ENCODE results near the gene RET. TPM values are rescaled to one million over a fixed set of nuclear protein-coding genes. Genes with fewer than 3 reads are reported as not detected.
"Not testable (repeated sequence)": the region's sequence is repeated elsewhere in the genome, so short reads cannot be mapped to it uniquely, and the experiment has no call there.

RET gene
- total and polyA plus RNA-seq, 2 donors from 2014 or later = 1.1 to 3.1 TPM

- no peaks in the 10 kb centered on the region for H3K4me1 ChIP-seq (ENCODE audit: control insufficient read depth in 2 of 3, insufficient read depth in 2 of 3, low read depth in 1 of 3, low read length in 3 of 3)
- DNase-seq = no peak
- intact Hi-C loops (cut with DNase I) = no loop called here
- H3K9ac ChIP-seq (ENCODE audit: low read length in 3 of 3) = no peak overlapping the region
- no peak overlapping the region for H3K4me3 ChIP-seq (ENCODE audit: low read length in 3 of 3)
- H3K27me3 ChIP-seq (ENCODE audit: control insufficient read depth, insufficient read depth, low read length) = no peaks in the 10 kb centered on the region
- TF ChIP-seq, protein P1, sequence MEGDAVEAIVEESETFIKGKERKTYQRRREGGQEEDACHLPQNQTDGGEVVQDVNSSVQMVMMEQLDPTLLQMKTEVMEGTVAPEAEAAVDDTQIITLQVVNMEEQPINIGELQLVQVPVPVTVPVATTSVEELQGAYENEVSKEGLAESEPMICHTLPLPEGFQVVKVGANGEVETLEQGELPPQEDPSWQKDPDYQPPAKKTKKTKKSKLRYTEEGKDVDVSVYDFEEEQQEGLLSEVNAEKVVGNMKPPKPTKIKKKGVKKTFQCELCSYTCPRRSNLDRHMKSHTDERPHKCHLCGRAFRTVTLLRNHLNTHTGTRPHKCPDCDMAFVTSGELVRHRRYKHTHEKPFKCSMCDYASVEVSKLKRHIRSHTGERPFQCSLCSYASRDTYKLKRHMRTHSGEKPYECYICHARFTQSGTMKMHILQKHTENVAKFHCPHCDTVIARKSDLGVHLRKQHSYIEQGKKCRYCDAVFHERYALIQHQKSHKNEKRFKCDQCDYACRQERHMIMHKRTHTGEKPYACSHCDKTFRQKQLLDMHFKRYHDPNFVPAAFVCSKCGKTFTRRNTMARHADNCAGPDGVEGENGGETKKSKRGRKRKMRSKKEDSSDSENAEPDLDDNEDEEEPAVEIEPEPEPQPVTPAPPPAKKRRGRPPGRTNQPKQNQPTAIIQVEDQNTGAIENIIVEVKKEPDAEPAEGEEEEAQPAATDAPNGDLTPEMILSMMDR (IDR thresholded peaks at IDR 0.05; ENCODE audit: borderline replicate concordance, extremely low read depth, insufficient read depth) = no peak
- peaks cover 0 to 7% (median 2%) of the 10 kb centered on the region in 3 donors for H3K9me3 ChIP-seq (ENCODE audit: control insufficient read depth in 2 of 3, insufficient read depth in 1 of 3, low read length in 3 of 3)
- no peak overlapping the region for H3K27ac ChIP-seq (ENCODE audit: low read depth in 2 of 2, low read length in 2 of 2)
- no peaks in the 10 kb centered on the region for H3K36me3 ChIP-seq (ENCODE audit: control insufficient read depth in 2 of 3, insufficient read depth in 3 of 3, low read length in 3 of 3)
- FAIRE-seq = no peak
These were observed 68.4 kb downstream of the RET start for GRCh38 chr10:43145311-43145710.

GRCh38 chr10:43145936-43146335 lies 69.1 kb downstream of the RET start:
- H3K9ac ChIP-seq (ENCODE audit: low read length in 3 of 3); FAIRE-seq; H3K36me3 ChIP-seq (ENCODE audit: control insufficient read depth in 2 of 3, insufficient read depth in 3 of 3, low read length in 3 of 3); H3K27ac ChIP-seq (ENCODE audit: low read depth in 2 of 2, low read length in 2 of 2); DNase-seq; H3K9me3 ChIP-seq (ENCODE audit: control insufficient read depth in 2 of 3, insufficient read depth in 1 of 3, low read length in 3 of 3); H3K4me3 ChIP-seq (ENCODE audit: low read length in 3 of 3); H3K27me3 ChIP-seq (ENCODE audit: control insufficient read depth, insufficient read depth, low read length); intact Hi-C loops (cut with DNase I); H3K4me1 ChIP-seq (ENCODE audit: control insufficient read depth in 2 of 3, insufficient read depth in 2 of 3, low read depth in 1 of 3, low read length in 3 of 3): not testable (repeated sequence)

DNA sequence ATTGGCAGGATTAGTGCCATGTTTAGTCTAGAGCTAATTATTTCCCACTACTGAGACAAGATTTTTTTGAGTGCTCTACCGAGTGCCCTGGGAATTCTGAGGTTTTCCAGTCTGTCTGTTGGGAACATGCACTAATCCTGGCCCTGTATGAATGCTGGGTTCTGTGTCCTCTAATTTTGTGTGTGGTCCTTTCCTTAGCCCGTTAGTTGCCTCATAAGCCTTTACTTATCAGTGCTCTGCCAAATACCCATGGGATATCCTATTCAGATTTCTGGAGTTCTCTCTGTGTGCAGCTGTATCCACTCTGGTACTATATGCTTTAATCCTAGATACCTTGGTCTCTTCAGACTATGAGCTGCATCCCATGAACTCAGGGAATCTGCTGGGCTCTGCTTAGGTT lies 74.5 kb downstream of the RET start:
- peaks cover 0 to under 1% (median 0%) of the 10 kb centered on the region in 3 donors for H3K4me1 ChIP-seq (ENCODE audit: control insufficient read depth in 2 of 3, insufficient read depth in 2 of 3, low read depth in 1 of 3, low read length in 3 of 3)

GRCh38 chr10:43153901-43154300 lies 77.0 kb downstream of the RET start:
- DNase-seq = no peak

More for the DNA sequence above, 74.5 kb downstream of the RET start:
- TF ChIP-seq, protein P1 (IDR thresholded peaks at IDR 0.05; ENCODE audit: borderline replicate concordance, extremely low read depth, insufficient read depth) = no peak
- intact Hi-C loops (cut with DNase I) = no loop called here
- Histone ChIP-seq H3K4me3 (ENCODE audit: low read length in 3 of 3) (no peak overlapping the region), H3K27ac (ENCODE audit: low read depth in 2 of 2, low read length in 2 of 2) (no peak overlapping the region), H3K36me3 (ENCODE audit: control insufficient read depth in 2 of 3, insufficient read depth in 3 of 3, low read length in 3 of 3) (no peaks in the 10 kb centered on the region), H3K9ac (ENCODE audit: low read length in 3 of 3) (no peak overlapping the region), H3K27me3 (ENCODE audit: control insufficient read depth, insufficient read depth, low read length) (no peaks in the 10 kb centered on the region), H3K9me3 (ENCODE audit: control insufficient read depth in 2 of 3, insufficient read depth in 1 of 3, low read length in 3 of 3) (peaks cover 0 to 7% (median 2%) of the 10 kb centered on the region in 3 donors)
- FAIRE-seq (no peak), DNase-seq (no peak)

More at GRCh38 chr10:43153901-43154300, 77.0 kb downstream of the RET start:
- Histone ChIP-seq H3K9ac (ENCODE audit: low read length in 3 of 3) (no peak overlapping the region), H3K4me1 (ENCODE audit: control insufficient read depth in 2 of 3, insufficient read depth in 2 of 3, low read depth in 1 of 3, low read length in 3 of 3) (peaks cover 0 to 6% (median 0%) of the 10 kb centered on the region in 3 donors), H3K4me3 (ENCODE audit: low read length in 3 of 3) (no peak overlapping the region), H3K27ac (ENCODE audit: low read depth in 2 of 2, low read length in 2 of 2) (no peak overlapping the region), H3K9me3 (ENCODE audit: control insufficient read depth in 2 of 3, insufficient read depth in 1 of 3, low read length in 3 of 3) (peaks cover 0 to under 1% (median 0%) of the 10 kb centered on the region in 3 donors), H3K27me3 (ENCODE audit: control insufficient read depth, insufficient read depth, low read length) (no peaks in the 10 kb centered on the region), H3K36me3 (ENCODE audit: control insufficient read depth in 2 of 3, insufficient read depth in 3 of 3, low read length in 3 of 3) (no peaks in the 10 kb centered on the region)
- TF ChIP-seq, protein P1 (IDR thresholded peaks at IDR 0.05; ENCODE audit: borderline replicate concordance, extremely low read depth, insufficient read depth) = no peak
- no peak for FAIRE-seq
- intact Hi-C loops (cut with DNase I) = no loop called here
